HFFc6 (cell line): ENCODE measurements around the gene LHX4. TPM values are rescaled to one million over a fixed set of nuclear protein-coding genes. Genes with fewer than 3 reads are reported as not detected.

Experiments
- DNase-seq: peaks from one replicate; pipeline ENCODE4 v3.0.0-alpha.2; 2018
- H3K27ac Mint-ChIP-seq: 2 replicates; pipeline ENCODE4 v1.8.0; 2020; ENCODE audit warnings: mild to moderate bottlenecking, mixed read lengths
- H3K27me3 Mint-ChIP-seq: 2 replicates; pipeline ENCODE4 v1.8.0; 2021; ENCODE audit warnings: mild to moderate bottlenecking, moderate library complexity, mixed read lengths; ENCODE audit not compliant: insufficient read depth
- H3K36me3 Mint-ChIP-seq: 2 replicates; pipeline ENCODE4 v1.8.0; 2021; ENCODE audit warnings: low read depth, mixed read lengths
- H3K4me1 Mint-ChIP-seq: 2 replicates; pipeline ENCODE4 v1.8.0; 2020; ENCODE audit warnings: low read depth, mixed read lengths
- H3K4me3 Mint-ChIP-seq: 2 replicates; pipeline ENCODE4 v1.8.0; 2020; ENCODE audit warnings: mild to moderate bottlenecking, moderate library complexity, mixed read lengths
- H3K9me3 Mint-ChIP-seq: 2 replicates; pipeline ENCODE4 v1.8.0; 2020; ENCODE audit warnings: mild to moderate bottlenecking, mixed read lengths
- CTCF ChIP-seq: fragments of 200-600 bp; sonication (generic); IDR thresholded peaks from 2 replicates; pipeline ENCODE4 v1.5.0; 2021; ENCODE audit warnings: antibody characterized with exemption, mild to moderate bottlenecking
- total RNA-seq, 6 experiments: library from RNA; stranded (reverse); fragmentation: NEBNext Ultra II Directional; extraction: Animal tissue kit (Norgen Biotek cat#: 25700); gene quantifications; 2 replicates in 1 of 6; 3 replicates in 5 of 6; pipeline ENCODE4 v1.2.3, GENCODE V29; 2021

Gene LHX4
- total RNA-seq, 6 experiments from 2014 or later, result 0.28 to 0.71 (median 0.41) TPM

- Mint-ChIP-seq H3K4me1 (no peaks in the 10 kb centered on the region), H3K9me3 (no peaks in the 10 kb centered on the region), H3K36me3 (peaks cover 16% of the 10 kb centered on the region), H3K27me3 (no peaks in the 10 kb centered on the region), H3K4me3 (no peak overlapping the region), H3K27ac (no peak overlapping the region)
- no peak for TF ChIP-seq CTCF
- DNase-seq, result no peak
Measured at GRCh38 chr1:180277476-180278193, 47.6 kb downstream of the LHX4 start.

- Mint-ChIP-seq H3K4me3 (no peak overlapping the region), H3K36me3 (peaks cover 16% of the 10 kb centered on the region), H3K9me3 (no peaks in the 10 kb centered on the region), H3K4me1 (no peaks in the 10 kb centered on the region), H3K27me3 (no peaks in the 10 kb centered on the region), H3K27ac (no peak overlapping the region)
- TF ChIP-seq CTCF, result no peak
- DNase-seq, result no peak
Measured at GRCh38 chr1:180278194-180278515, 48.1 kb downstream of the LHX4 start.

GRCh38 chr1:180278596-180279395 lies 48.7 kb downstream of the LHX4 start:
- no peak for DNase-seq
- no peak for TF ChIP-seq CTCF
- Mint-ChIP-seq H3K4me1 (no peaks in the 10 kb centered on the region), H3K27ac (no peak overlapping the region), H3K9me3 (no peaks in the 10 kb centered on the region), H3K36me3 (peaks cover 16% of the 10 kb centered on the region), H3K27me3 (no peaks in the 10 kb centered on the region), H3K4me3 (no peak overlapping the region)

- H3K36me3 Mint-ChIP-seq, result peaks cover 8% of the 10 kb centered on the region
- no peak overlapping the region for H3K27ac Mint-ChIP-seq
- TF ChIP-seq CTCF, result no peak
Measured at GRCh38 chr1:180279651-180280050, 49.6 kb downstream of the LHX4 start.

GRCh38 chr1:180280617-180281016 lies 50.6 kb downstream of the LHX4 start:
- H3K9me3 Mint-ChIP-seq, result no peaks in the 10 kb centered on the region
- H3K27ac Mint-ChIP-seq, result no peak overlapping the region
- H3K4me3 Mint-ChIP-seq, result no peak overlapping the region
- no peak for TF ChIP-seq CTCF
- no peaks in the 10 kb centered on the region for H3K4me1 Mint-ChIP-seq
- H3K27me3 Mint-ChIP-seq, result peaks cover 2% of the 10 kb centered on the region; the same call in 1 of the 2 replicates
- DNase-seq, result no peak
- H3K36me3 Mint-ChIP-seq, result peaks cover 4% of the 10 kb centered on the region

More at GRCh38 chr1:180279651-180280050, 49.6 kb downstream of the LHX4 start:
- Mint-ChIP-seq H3K4me3 (no peak overlapping the region), H3K4me1 (no peaks in the 10 kb centered on the region), H3K9me3 (no peaks in the 10 kb centered on the region), H3K27me3 (peaks cover under 1% of the 10 kb centered on the region; the same call in 1 of the 2 replicates)
- DNase-seq, result no peak
